22Rv1 (cell line): ENCODE results near the gene MRAS.

Experiments used
- H3K27ac ChIP-seq: fragments of 450-650 bp; 2 replicates; pipeline ENCODE4 v1.5.1; 2017
- CTCF ChIP-seq: fragments of 450-650 bp; IDR thresholded peaks from 2 replicates; pipeline ENCODE4 v1.5.1; 2017; ENCODE audit warnings: mild to moderate bottlenecking
- ZFX ChIP-seq: fragments of 450-650 bp; IDR thresholded peaks from 2 replicates; pipeline ENCODE4 v1.6.1; 2017; ENCODE audit warnings: antibody characterized with exemption, borderline replicate concordance

MRAS gene

DNA sequence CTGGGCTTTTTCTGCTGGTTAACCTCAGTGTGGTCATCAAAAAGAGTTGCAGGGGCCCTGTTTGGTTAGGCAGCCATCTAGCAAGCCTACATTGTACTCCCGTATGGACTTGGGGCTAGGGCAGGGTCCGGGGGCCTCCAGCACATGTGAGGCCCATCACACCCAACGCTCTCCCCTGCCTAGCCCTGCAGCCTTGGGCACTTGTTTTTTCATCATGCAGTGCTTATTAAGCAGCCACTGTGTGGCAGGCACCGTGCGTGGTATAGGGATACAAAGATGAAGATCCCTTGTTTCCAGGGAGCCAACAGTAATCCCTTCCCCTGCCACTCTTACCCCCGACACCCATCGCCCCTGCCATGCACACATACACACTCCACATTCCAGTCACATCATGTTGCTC lies 14.2 kb downstream of the MRAS start:
- TF ChIP-seq CTCF: no peak
- TF ChIP-seq ZFX: no peak
- H3K27ac ChIP-seq: no peak overlapping the region

GRCh38 chr3:138363322-138363721 lies 14.9 kb downstream of the MRAS start:
- no peak overlapping the region for H3K27ac ChIP-seq
- TF ChIP-seq CTCF (no peak), ZFX (no peak)

DNA sequence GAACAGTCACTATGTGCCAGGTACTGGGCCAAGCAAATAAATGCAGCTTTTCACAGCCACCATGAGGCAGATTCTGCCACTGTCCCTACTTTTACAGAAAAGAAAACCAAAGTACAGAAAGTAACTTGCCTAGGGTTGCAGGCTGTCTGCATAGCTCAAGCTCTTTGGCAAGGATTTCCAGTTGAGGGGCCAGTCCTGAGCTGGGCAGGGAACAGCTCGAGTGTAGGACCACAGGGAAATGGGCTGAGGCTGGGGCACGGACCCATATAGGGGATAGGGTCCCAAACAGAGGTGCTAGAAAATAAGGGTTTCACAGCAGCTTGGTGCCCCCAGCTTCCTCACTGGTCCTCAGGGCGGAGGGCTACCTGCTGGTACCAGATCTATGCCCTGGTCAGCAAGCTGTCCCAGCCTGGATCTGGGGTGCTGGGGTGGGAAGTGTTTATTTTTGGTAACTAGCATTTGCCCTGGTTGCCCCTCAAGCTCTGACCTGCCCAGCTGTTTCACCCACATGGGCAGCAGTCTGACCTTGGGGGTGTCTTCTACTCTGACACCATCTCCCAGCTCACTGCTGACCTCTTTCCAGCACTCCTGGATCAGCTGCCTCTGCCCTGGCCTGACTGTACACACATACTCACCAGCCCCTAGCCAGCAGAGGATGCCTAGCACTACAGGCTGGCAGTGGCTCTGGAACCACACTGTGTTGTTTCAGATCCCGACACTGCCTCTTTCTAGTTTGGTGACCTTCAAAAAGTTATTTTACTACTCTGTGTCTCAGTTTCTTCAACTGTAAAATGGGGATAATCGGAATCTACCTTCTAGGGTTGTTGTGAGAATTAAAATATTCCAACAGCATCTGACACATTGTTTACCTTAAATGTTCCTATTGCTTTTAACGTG lies 16.2 kb downstream of the MRAS start:
- no peak overlapping the region for H3K27ac ChIP-seq
- TF ChIP-seq CTCF (no peak), ZFX (no peak)

- TF ChIP-seq ZFX: no peak
- TF ChIP-seq CTCF: no peak
- no peak overlapping the region for H3K27ac ChIP-seq
Measured at GRCh38 chr3:138365253-138365555, 16.8 kb downstream of the MRAS start.

GRCh38 chr3:138366006-138366759 lies 17.8 kb downstream of the MRAS start:
- TF ChIP-seq ZFX: no peak
- no peak overlapping the region for H3K27ac ChIP-seq

- TF ChIP-seq ZFX (no peak), CTCF (no peak)
- no peak overlapping the region for H3K27ac ChIP-seq
Measured at GRCh38 chr3:138367326-138367850, 19.0 kb downstream of the MRAS start.

GRCh38 chr3:138367911-138368310 lies 19.5 kb downstream of the MRAS start:
- TF ChIP-seq CTCF (no peak), ZFX (no peak)
- no peak overlapping the region for H3K27ac ChIP-seq
